ENCODE data around the gene FRAS1. TPM values are rescaled to one million over a fixed set of nuclear protein-coding genes. Genes with fewer than 3 reads are reported as not detected.

Gene FRAS1
- total and polyA plus RNA-seq, 2 donors (not counting 3 experiments of a cell fraction or from before 2014, with no cell fraction given): 1.4 to 3.6 TPM

- Histone ChIP-seq H3K9me1 (replicated peaks; ENCODE audit: control insufficient read depth, extremely low read depth, insufficient read depth, low read length) (no peaks in the 10 kb centered on the region), H3K79me2 (ENCODE audit: control insufficient read depth, insufficient read depth, low read length) (no peaks in the 10 kb centered on the region), H3K4me1 (ENCODE audit: control insufficient read depth, extremely low read depth, insufficient read depth, low read length) (no peaks in the 10 kb centered on the region), H3K9me3 (replicated peaks; ENCODE audit: control insufficient read depth, insufficient read depth, low read length) (no peaks in the 10 kb centered on the region), H4K20me1 (replicated peaks; ENCODE audit: control insufficient read depth, extremely low read depth, insufficient read depth, low read length) (no peaks in the 10 kb centered on the region), H3K4me2 (ENCODE audit: insufficient read depth, low read length) (no peak overlapping the region), H3K27ac (ENCODE audit: insufficient read depth, low read depth, low read length) (no peak overlapping the region), H3K4me3 (replicated peaks in 1 of 3; ENCODE audit: insufficient read depth in 1 of 3, low read depth in 1 of 3, low read length in 3 of 3) (no peak overlapping the region), H3K9ac (replicated peaks; ENCODE audit: extremely low read depth, insufficient read depth, low read length) (no peak overlapping the region), H3K27me3 (ENCODE audit: control insufficient read depth in 2 of 2, insufficient read depth in 2 of 2, low read length in 2 of 2) (no peaks in the 10 kb centered on the region), H2AFZ (ENCODE audit: low read depth, low read length) (no peak overlapping the region), H3K36me3 (ENCODE audit: control insufficient read depth in 2 of 2, extremely low read depth in 1 of 2, insufficient read depth in 2 of 2, low read length in 2 of 2) (no peaks in the 10 kb centered on the region)
- POLR2A ChIA-PET: no interaction called here
- DNase-seq (ENCODE audit: low read depth, low spot score) (no peak), FAIRE-seq (no peak)
- no TSS peak for BruUV-seq (replicated peaks)
- CTCF ChIA-PET: no interaction called here
- dilution Hi-C loops (cut with MboI; ENCODE audit: extremely low pct_ligation_motif_present, low sequenced_read_pairs) (no loop called here), intact Hi-C loops (cut with micrococcal nuclease) (no loop called here)
- TF ChIP-seq EZH2 (IDR thresholded peaks at IDR 0.05; ENCODE audit: borderline replicate concordance, low read depth, low read length, severe bottlenecking) (no peak), GATA2 (IDR thresholded peaks at IDR 0.05; ENCODE audit: insufficient read depth, insufficient read length, low read depth, low read length) (no peak), POLR2A (IDR thresholded peaks at IDR 0.05; ENCODE audit: low read depth, low read length) (no peak), MYC (IDR thresholded peaks at IDR 0.05; ENCODE audit: low read depth, low read length) (no peak), JUN (IDR thresholded peaks at IDR 0.05; ENCODE audit: borderline replicate concordance, insufficient read depth, insufficient read length, low read depth) (no peak), MAX (IDR thresholded peaks at IDR 0.05; ENCODE audit: insufficient read depth, insufficient read length) (no peak), CTCF (IDR thresholded peaks at IDR 0.05; ENCODE audit: extremely low read depth in 1 of 2, insufficient read depth in 1 of 2, low read depth in 1 of 2, low read length in 2 of 2) (no peak)
These were observed 18.9 kb downstream of the FRAS1 start for GRCh38 chr4:78075986-78076385.

Measured in endothelial cell of umbilical vein (primary cell).